Sigmoid colon (tissue), 7 donors: Measurements from ENCODE around the gene MAML3. TPM values are rescaled to one million over a fixed set of nuclear protein-coding genes. Genes with fewer than 3 reads are reported as not detected.

Experiments
- DNase-seq: peaks from one replicate; pipeline ENCODE4 v3.0.0-alpha.2; 2019
- H3K27ac ChIP-seq, 4 donors: fragments of 200-600 bp; sonication (generic); one replicate each; pipeline ENCODE4 v1.5.1; 2016 to 2019; ENCODE audit warnings: mild to moderate bottlenecking in 1 of 4
- H3K27me3 ChIP-seq, 3 donors: fragments of 200-600 bp; sonication (generic); one replicate each; pipeline ENCODE4 v1.5.1; 2019; ENCODE audit warnings: mild to moderate bottlenecking in 1 of 3
- H3K36me3 ChIP-seq, 4 donors: fragments of 200-600 bp; sonication (generic); one replicate each; pipeline ENCODE4 v1.5.1; 2016 to 2019
- H3K4me1 ChIP-seq, 4 donors: fragments of 200-600 bp; sonication (generic); one replicate each; pipeline ENCODE4 v1.5.1; 2017 to 2019
- H3K4me3 ChIP-seq, 4 donors: fragments of 200-600 bp; sonication (generic); one replicate each; pipeline ENCODE4 v1.5.1; 2017 to 2019; ENCODE audit warnings: mild to moderate bottlenecking in 2 of 4, moderate library complexity in 1 of 4
- H3K9me3 ChIP-seq, 4 donors: fragments of 200-600 bp in 3 of 4; sonication (generic) in 3 of 4; one replicate each; pipeline versions ENCODE4 v1.5.1 to v1.6.1; 2013 to 2019
- EP300 ChIP-seq, 4 donors: sonication (generic); formaldehyde crosslinking; IDR thresholded peaks; one replicate each; pipeline ENCODE4 v1.6.1; 2017; ENCODE audit warnings: antibody characterized with exemption in 4 of 4
- POLR2A ChIP-seq, 2 donors: fragments of 450-650 bp; IDR thresholded peaks; one replicate each; pipeline ENCODE4 v1.6.1; 2016; ENCODE audit warnings: antibody characterized with exemption in 2 of 2, mild to moderate bottlenecking in 2 of 2, moderate library complexity in 2 of 2
- POLR2AphosphoS5 ChIP-seq, 4 donors: sonication (generic); formaldehyde crosslinking; IDR thresholded peaks; one replicate each; pipeline ENCODE4 v1.6.1; 2017; ENCODE audit warnings: antibody characterized with exemption in 4 of 4
- WGBS, 2 donors: extraction: QIAGEN DNeasy Blood & Tissue Kit; methylation state at CpG; one replicate each; pipeline ENCODE4 v1.1.7; 2013; 5-methylcytosine and 5-hydroxymethylcytosine counted together
- intact Hi-C: fragments of 100-400 bp; cut with DNase I; formaldehyde crosslinking; loops from one replicate; pipeline ENCODE4 v1.15.1; 2023
- polyA plus RNA-seq, 3 donors: library from polyadenylated mRNA; stranded (reverse); fragments of 200-250 nt; gene quantifications; one replicate each; pipeline ENCODE4 v1.2.3, GENCODE V29; 2013
- total RNA-seq, 4 donors: library from RNA; depleted of rRNA; stranded (reverse); fragments of >200 nt; gene quantifications; one replicate each; pipeline ENCODE4 v1.1.0, GENCODE V29; 2016
- TF ChIP-seq, protein P1 (sequence below), 4 experiments: fragments of 450-650 bp in 3 of 4; fragments of 200-600 bp in 1 of 4; IDR thresholded peaks; one replicate each; pipeline ENCODE4 v1.5.1; 2016 to 2019; ENCODE audit warnings: antibody characterized with exemption in 4 of 4, mild to moderate bottlenecking in 3 of 4, moderate library complexity in 2 of 4
- donor health status: healthy with polysubstance abuse.
- donor health status: Bipolar disorder and iron deficiency.
- donor health status: healthy.

The MAML3 gene
- total and polyA plus RNA-seq, 7 donors = 3.5 to 16.3 (median 5.4) TPM

- no peak for DNase-seq
- Histone ChIP-seq H3K27ac (peak overlapping the region; percentile 2 to 77 (median 52)), H3K4me1 (peaks cover 0 to 28% (median 20%) of the 10 kb centered on the region in 4 donors), H3K36me3 (no peaks in the 10 kb centered on the region), H3K27me3 (no peaks in the 10 kb centered on the region), H3K9me3 (no peaks in the 10 kb centered on the region), H3K4me3 (no peak overlapping the region)
- 77 to 91% methylated on average over 13 of the region's 13 CpGs for WGBS, 2 donors
- intact Hi-C loops = loop anchor here (5.0 kb wide), 1 partner anchor 70 kb away; no protein-coding TSS in a partner anchor
- TF ChIP-seq, protein P1, sequence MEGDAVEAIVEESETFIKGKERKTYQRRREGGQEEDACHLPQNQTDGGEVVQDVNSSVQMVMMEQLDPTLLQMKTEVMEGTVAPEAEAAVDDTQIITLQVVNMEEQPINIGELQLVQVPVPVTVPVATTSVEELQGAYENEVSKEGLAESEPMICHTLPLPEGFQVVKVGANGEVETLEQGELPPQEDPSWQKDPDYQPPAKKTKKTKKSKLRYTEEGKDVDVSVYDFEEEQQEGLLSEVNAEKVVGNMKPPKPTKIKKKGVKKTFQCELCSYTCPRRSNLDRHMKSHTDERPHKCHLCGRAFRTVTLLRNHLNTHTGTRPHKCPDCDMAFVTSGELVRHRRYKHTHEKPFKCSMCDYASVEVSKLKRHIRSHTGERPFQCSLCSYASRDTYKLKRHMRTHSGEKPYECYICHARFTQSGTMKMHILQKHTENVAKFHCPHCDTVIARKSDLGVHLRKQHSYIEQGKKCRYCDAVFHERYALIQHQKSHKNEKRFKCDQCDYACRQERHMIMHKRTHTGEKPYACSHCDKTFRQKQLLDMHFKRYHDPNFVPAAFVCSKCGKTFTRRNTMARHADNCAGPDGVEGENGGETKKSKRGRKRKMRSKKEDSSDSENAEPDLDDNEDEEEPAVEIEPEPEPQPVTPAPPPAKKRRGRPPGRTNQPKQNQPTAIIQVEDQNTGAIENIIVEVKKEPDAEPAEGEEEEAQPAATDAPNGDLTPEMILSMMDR (IDR thresholded peaks at IDR 0.05) = no peak
- peak in 2 of 4 donors; percentile 47 to 52 for TF ChIP-seq EP300 (IDR thresholded peaks at IDR 0.05)
- peak in 1 of 4 donors; percentile 52 for TF ChIP-seq POLR2AphosphoS5 (IDR thresholded peaks at IDR 0.05)
- no peak for TF ChIP-seq POLR2A (IDR thresholded peaks at IDR 0.05)
Observed at GRCh38 chr4:139986689-139987501, 167.1 kb downstream of the MAML3 start.

DNA sequence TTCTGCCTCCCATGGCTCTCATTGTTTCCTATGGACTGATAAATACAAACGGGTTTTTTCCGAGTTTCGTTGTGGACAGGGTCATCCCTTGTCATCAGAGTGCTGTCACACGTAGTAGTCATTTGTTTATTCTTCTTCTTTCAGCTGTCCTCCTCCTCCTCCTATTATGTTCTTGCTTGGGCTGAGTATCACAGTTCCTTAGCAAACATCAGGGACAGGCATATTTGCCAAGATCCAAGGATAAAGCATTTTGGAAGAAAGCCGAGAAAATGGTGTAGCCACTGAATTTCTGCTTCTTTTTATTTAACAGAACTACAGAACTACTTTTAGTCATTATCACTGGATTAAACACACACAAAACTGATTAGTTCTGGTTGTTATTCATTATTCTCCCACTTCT lies 167.9 kb downstream of the MAML3 start:
- 88 to 91% methylated on average over 5 of the region's 5 CpGs for WGBS, 2 donors
- Histone ChIP-seq H3K36me3 (no peaks in the 10 kb centered on the region), H3K4me1 (peaks cover 0 to 28% (median 20%) of the 10 kb centered on the region in 4 donors), H3K27me3 (no peaks in the 10 kb centered on the region), H3K4me3 (no peak overlapping the region), H3K9me3 (no peaks in the 10 kb centered on the region), H3K27ac (peak overlapping the region in 2 of 4 donors; percentile 74 to 77)
- intact Hi-C loops = loop anchor here (5.0 kb wide), 1 partner anchor 69 kb away; no protein-coding TSS in a partner anchor
- TF ChIP-seq POLR2A (IDR thresholded peaks at IDR 0.05) = no peak
- TF ChIP-seq, protein P1 (IDR thresholded peaks at IDR 0.05) = no peak
- TF ChIP-seq EP300 (IDR thresholded peaks at IDR 0.05) = no peak
- no peak for TF ChIP-seq POLR2AphosphoS5 (IDR thresholded peaks at IDR 0.05)
- DNase-seq = no peak

DNA sequence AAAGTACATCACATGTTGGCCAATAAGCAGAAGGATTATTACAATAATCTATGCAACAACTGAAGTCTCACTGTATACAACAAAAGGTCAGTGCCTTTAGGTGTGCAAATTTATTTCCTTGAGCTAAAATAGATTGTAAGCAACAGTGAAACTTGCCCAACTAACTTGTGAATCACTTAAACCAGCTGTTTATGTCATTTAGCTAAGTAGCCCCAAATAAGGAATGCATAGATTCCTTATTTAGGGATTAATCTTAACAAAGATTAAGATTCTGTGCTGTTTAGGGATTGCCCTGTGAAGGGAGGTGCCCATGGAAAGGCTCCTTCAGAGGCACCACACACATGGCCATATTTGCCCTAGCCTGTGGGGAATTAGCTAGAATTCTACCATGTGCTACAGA lies 168.6 kb downstream of the MAML3 start:
- Histone ChIP-seq H3K4me3 (no peak overlapping the region), H3K27me3 (no peaks in the 10 kb centered on the region), H3K9me3 (no peaks in the 10 kb centered on the region), H3K36me3 (no peaks in the 10 kb centered on the region), H3K27ac (peak overlapping the region in 1 of 4 donors; percentile 77), H3K4me1 (peaks cover 0 to 28% (median 20%) of the 10 kb centered on the region in 4 donors)
- DNase-seq = no peak
- intact Hi-C loops = loop anchor here (5.0 kb wide), 1 partner anchor 68 kb away; no protein-coding TSS in a partner anchor
- no peak for TF ChIP-seq POLR2A (IDR thresholded peaks at IDR 0.05)
- no peak for TF ChIP-seq EP300 (IDR thresholded peaks at IDR 0.05)
- TF ChIP-seq POLR2AphosphoS5 (IDR thresholded peaks at IDR 0.05) = no peak
- TF ChIP-seq, protein P1 (IDR thresholded peaks at IDR 0.05) = no peak

DNA sequence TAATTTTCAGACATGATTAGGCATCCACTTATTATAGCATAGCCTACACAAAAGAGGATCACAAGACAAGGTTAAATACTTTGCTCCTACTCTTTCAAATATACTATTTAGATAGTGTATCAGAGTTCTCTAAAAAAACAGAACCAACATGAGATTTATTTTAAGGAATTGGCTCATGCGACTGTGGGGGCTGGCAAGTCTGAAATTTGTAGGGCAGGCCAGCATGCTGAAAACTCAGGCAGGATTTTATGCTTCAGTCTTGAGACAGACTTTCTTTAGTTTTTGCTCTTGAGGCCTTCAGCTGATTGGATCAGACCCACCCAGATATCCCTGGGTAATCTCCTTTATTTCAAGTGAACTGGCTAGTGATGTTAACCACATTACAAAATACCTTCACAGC lies 169.5 kb downstream of the MAML3 start:
- Histone ChIP-seq H3K27me3 (no peaks in the 10 kb centered on the region), H3K4me1 (peaks cover 0 to 24% (median 17%) of the 10 kb centered on the region in 4 donors), H3K36me3 (no peaks in the 10 kb centered on the region), H3K9me3 (no peaks in the 10 kb centered on the region), H3K4me3 (no peak overlapping the region), H3K27ac (no peak overlapping the region)
- intact Hi-C loops = no loop called here
- TF ChIP-seq EP300 (IDR thresholded peaks at IDR 0.05) (no peak), POLR2AphosphoS5 (IDR thresholded peaks at IDR 0.05) (no peak), POLR2A (IDR thresholded peaks at IDR 0.05) (no peak)
- TF ChIP-seq, protein P1 (IDR thresholded peaks at IDR 0.05) = no peak
- DNase-seq = no peak
- 83 to 94% methylated on average over 1 of the region's 1 CpG for WGBS, 2 donors
